ENCODE data around the gene TMEM39A.

The TMEM39A gene

DNA sequence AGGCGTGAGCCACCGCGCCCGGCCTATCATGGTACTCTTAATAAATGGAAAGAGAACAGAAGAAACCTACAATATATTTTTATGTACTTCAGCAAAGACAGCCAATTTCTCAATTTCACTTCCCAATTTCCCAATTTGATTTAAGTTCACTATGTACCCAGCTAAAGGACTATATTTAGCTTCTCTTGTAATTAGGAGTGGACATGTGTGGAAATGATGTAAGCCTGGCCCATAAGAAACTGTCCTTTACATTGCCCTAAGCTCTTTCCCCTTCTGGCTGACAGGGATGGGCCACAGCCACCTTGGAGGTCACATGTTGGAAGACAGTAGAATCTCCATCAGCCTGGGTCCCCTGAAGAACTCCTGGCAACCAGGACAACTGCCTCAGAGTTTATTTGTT is 6.2 kb downstream of the TMEM39A start:
- Histone ChIP-seq H3K36me3 (peaks cover 93% of the 10 kb centered on the region), H3K4me3 (no peak overlapping the region), H3K4me2 (no peak overlapping the region), H4K20me1 (0 out of 2 replicates have a peak, but pooled peaks cover 10% of the 10 kb centered on the region), H3K4me1 (peaks cover 13% of the 10 kb centered on the region), H3K9ac (no peak overlapping the region), H3K27me3 (no peaks in the 10 kb centered on the region), H3K27ac (no peak overlapping the region), H3K9me3 (no peaks in the 10 kb centered on the region)
- TF ChIP-seq Cebpa-rat (IDR thresholded peaks at IDR 0.05), result no peak

- no peak for TF ChIP-seq Cebpa-rat (IDR thresholded peaks at IDR 0.05)
- no peak overlapping the region for H3K9ac ChIP-seq
- peaks cover 95% of the 10 kb centered on the region for H3K36me3 ChIP-seq
- H3K4me3 ChIP-seq, result no peak overlapping the region
- H4K20me1 ChIP-seq, result 0 out of 2 replicates have a peak, but pooled peaks cover 10% of the 10 kb centered on the region
- no peaks in the 10 kb centered on the region for H3K27me3 ChIP-seq
- H3K4me1 ChIP-seq, result peaks cover 5% of the 10 kb centered on the region
- H3K9me3 ChIP-seq, result no peaks in the 10 kb centered on the region
- no peak overlapping the region for H3K27ac ChIP-seq
- no peak overlapping the region for H3K4me2 ChIP-seq
Measured at GRCh38 chr3:119456469-119456868, 6.9 kb downstream of the TMEM39A start.

GRCh38 chr3:119453822-119454221 is 9.6 kb downstream of the TMEM39A start:
- Histone ChIP-seq H3K27me3 (no peaks in the 10 kb centered on the region), H3K9ac (no peak overlapping the region), H3K9me3 (no peaks in the 10 kb centered on the region), H4K20me1 (0 out of 2 replicates have a peak, but pooled peaks cover 10% of the 10 kb centered on the region), H3K4me2 (no peak overlapping the region), H3K36me3 (peaks cover 98% of the 10 kb centered on the region), H3K4me3 (no peak overlapping the region), H3K27ac (no peak overlapping the region), H3K4me1 (no peaks in the 10 kb centered on the region)
- no peak for TF ChIP-seq Cebpa-rat (IDR thresholded peaks at IDR 0.05)

- no peak overlapping the region for H3K27ac ChIP-seq
- no peaks in the 10 kb centered on the region for H3K27me3 ChIP-seq
- no peak for TF ChIP-seq Cebpa-rat (IDR thresholded peaks at IDR 0.05)
- H3K4me3 ChIP-seq, result no peak overlapping the region
- no peaks in the 10 kb centered on the region for H4K20me1 ChIP-seq
- H3K36me3 ChIP-seq, result peaks cover 95% of the 10 kb centered on the region
- H3K4me1 ChIP-seq, result no peaks in the 10 kb centered on the region
- H3K4me2 ChIP-seq, result no peak overlapping the region
- no peak overlapping the region for H3K9ac ChIP-seq
- H3K9me3 ChIP-seq, result peaks cover 26% of the 10 kb centered on the region
Measured at GRCh38 chr3:119444590-119444989, 18.8 kb downstream of the TMEM39A start.

- no peak overlapping the region for H3K4me2 ChIP-seq
- no peak for TF ChIP-seq Cebpa-rat (IDR thresholded peaks at IDR 0.05)
- no peak overlapping the region for H3K9ac ChIP-seq
- peaks cover 26% of the 10 kb centered on the region for H3K9me3 ChIP-seq
- no peaks in the 10 kb centered on the region for H3K4me1 ChIP-seq
- H4K20me1 ChIP-seq, result no peaks in the 10 kb centered on the region
- H3K4me3 ChIP-seq, result no peak overlapping the region
- H3K27me3 ChIP-seq, result no peaks in the 10 kb centered on the region
- peaks cover 86% of the 10 kb centered on the region for H3K36me3 ChIP-seq
- no peak overlapping the region for H3K27ac ChIP-seq
Measured at GRCh38 chr3:119443179-119443578, 20.2 kb downstream of the TMEM39A start.

- Histone ChIP-seq H3K9ac (no peak overlapping the region), H3K27me3 (no peaks in the 10 kb centered on the region), H4K20me1 (no peaks in the 10 kb centered on the region), H3K27ac (no peak overlapping the region), H3K36me3 (peaks cover 89% of the 10 kb centered on the region), H3K4me2 (no peak overlapping the region), H3K4me1 (no peaks in the 10 kb centered on the region), H3K4me3 (no peak overlapping the region), H3K9me3 (peaks cover 19% of the 10 kb centered on the region)
- TF ChIP-seq Cebpa-rat (IDR thresholded peaks at IDR 0.05), result no peak
Measured at GRCh38 chr3:119437691-119438258, 25.6 kb downstream of the TMEM39A start.

DNA sequence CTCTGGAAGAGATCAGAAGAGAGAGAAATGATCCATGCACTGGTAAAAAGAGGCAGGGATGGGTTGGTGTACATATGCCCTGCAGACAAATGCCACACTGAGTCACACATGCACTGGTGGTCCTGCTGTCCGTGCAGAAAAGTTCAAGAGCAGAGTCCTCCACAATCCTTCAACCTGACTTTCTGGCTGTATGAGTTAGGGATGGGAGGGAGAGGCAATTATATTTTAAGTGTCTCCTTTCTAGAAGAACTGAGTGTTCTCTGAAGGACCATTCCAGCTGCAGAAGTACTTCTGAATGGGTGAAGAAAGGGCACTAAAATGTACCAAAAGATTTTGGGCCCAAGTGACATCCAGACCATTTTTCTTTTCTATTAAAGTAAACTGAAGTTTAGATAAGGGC is 26.4 kb downstream of the TMEM39A start:
- H3K4me2 ChIP-seq, result no peak overlapping the region
- peaks cover 12% of the 10 kb centered on the region for H3K9me3 ChIP-seq
- no peaks in the 10 kb centered on the region for H3K27me3 ChIP-seq
- H3K27ac ChIP-seq, result no peak overlapping the region
- H3K4me3 ChIP-seq, result no peak overlapping the region
- no peaks in the 10 kb centered on the region for H4K20me1 ChIP-seq
- H3K4me1 ChIP-seq, result no peaks in the 10 kb centered on the region
- H3K36me3 ChIP-seq, result peaks cover 86% of the 10 kb centered on the region
- no peak for TF ChIP-seq Cebpa-rat (IDR thresholded peaks at IDR 0.05)
- H3K9ac ChIP-seq, result no peak overlapping the region

DNA sequence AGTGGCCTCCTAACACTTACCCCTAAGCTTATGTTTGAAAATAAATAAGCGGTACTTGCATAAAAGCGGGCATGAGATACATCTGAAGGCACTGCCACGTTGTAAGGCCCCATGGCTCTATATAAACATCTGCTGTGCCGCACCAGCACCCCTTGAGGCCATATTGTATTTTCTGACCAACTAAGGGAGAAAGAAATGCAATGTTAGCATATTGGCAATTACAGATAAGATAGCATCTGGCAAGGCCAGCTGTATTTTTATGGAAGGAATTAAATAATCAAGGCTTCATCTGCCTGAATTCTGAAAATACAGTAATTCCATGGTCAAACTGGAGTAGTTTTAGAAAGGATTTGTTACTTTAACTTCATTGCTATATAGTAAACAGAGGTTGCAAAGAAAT is 28.7 kb downstream of the TMEM39A start:
- Histone ChIP-seq H3K4me1 (no peaks in the 10 kb centered on the region), H3K36me3 (peaks cover 89% of the 10 kb centered on the region), H3K4me3 (no peak overlapping the region), H3K27ac (no peak overlapping the region), H3K9me3 (peaks cover 22% of the 10 kb centered on the region), H3K27me3 (no peaks in the 10 kb centered on the region), H4K20me1 (no peaks in the 10 kb centered on the region), H3K9ac (no peak overlapping the region), H3K4me2 (no peak overlapping the region)
- TF ChIP-seq Cebpa-rat (IDR thresholded peaks at IDR 0.05), result no peak

- Histone ChIP-seq H3K36me3 (peaks cover 92% of the 10 kb centered on the region), H4K20me1 (no peaks in the 10 kb centered on the region), H3K27me3 (no peaks in the 10 kb centered on the region)
Measured at GRCh38 chr3:119433613-119434325, 29.6 kb downstream of the TMEM39A start.

GRCh38 chr3:119428538-119428937 is 34.9 kb downstream of the TMEM39A start:
- Histone ChIP-seq H4K20me1 (no peaks in the 10 kb centered on the region), H3K4me2 (no peak overlapping the region), H3K9ac (no peak overlapping the region), H3K4me1 (no peaks in the 10 kb centered on the region), H3K27ac (no peak overlapping the region), H3K4me3 (no peak overlapping the region), H3K9me3 (peaks cover 66% of the 10 kb centered on the region), H3K27me3 (no peaks in the 10 kb centered on the region), H3K36me3 (peaks cover 57% of the 10 kb centered on the region)
- TF ChIP-seq Cebpa-rat (IDR thresholded peaks at IDR 0.05), result no peak

More at GRCh38 chr3:119433613-119434325, 29.6 kb downstream of the TMEM39A start:
- Histone ChIP-seq H3K4me3 (no peak overlapping the region), H3K27ac (no peak overlapping the region), H3K9ac (no peak overlapping the region), H3K4me1 (no peaks in the 10 kb centered on the region), H3K9me3 (peaks cover 31% of the 10 kb centered on the region), H3K4me2 (no peak overlapping the region)
- no peak for TF ChIP-seq Cebpa-rat (IDR thresholded peaks at IDR 0.05)

Measured in BLaER1 (cell line).